ENCODE data around the gene CCDC82. TPM values are rescaled to one million over a fixed set of nuclear protein-coding genes. Genes with fewer than 3 reads are reported as not detected.

The CCDC82 gene
- total RNA-seq, 2 donors from 2014 or later = 18.9 to 44.8 TPM

DNA sequence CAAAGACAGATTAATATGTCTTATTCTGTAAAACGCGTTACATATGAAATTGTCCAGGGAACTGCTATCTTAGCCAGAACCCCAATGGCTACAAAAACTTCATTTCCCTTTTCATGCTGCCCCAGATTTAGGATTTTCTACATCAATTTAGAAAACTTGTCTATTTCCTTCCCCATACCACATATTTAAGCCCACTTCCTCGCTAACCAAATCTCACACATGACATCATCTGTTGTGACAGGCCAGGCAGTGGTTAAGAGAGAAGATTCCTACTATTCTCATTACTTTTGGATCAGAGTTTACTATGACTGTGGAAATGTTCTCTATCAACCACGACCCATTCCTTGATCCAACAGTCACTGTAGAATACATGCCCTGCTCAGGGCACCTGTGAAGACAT, 15.9 kb downstream of the CCDC82 start:
- Histone ChIP-seq H3K36me3 (replicated peaks in 1 of 2; ENCODE audit: insufficient read depth in 1 of 2, low read depth in 2 of 2) (no peaks in the 10 kb centered on the region), H3K27ac (no peak overlapping the region), H3K27me3 (no peaks in the 10 kb centered on the region), H3K4me1 (no peaks in the 10 kb centered on the region), H3K4me3 (no peak overlapping the region), H3K9me3 (no peaks in the 10 kb centered on the region)
- DNase-seq (no peak), ATAC-seq (no peak)
- 94 to 98% methylated on average over 4 of the region's 4 CpGs for WGBS, 2 donors
- TF ChIP-seq, protein P1, sequence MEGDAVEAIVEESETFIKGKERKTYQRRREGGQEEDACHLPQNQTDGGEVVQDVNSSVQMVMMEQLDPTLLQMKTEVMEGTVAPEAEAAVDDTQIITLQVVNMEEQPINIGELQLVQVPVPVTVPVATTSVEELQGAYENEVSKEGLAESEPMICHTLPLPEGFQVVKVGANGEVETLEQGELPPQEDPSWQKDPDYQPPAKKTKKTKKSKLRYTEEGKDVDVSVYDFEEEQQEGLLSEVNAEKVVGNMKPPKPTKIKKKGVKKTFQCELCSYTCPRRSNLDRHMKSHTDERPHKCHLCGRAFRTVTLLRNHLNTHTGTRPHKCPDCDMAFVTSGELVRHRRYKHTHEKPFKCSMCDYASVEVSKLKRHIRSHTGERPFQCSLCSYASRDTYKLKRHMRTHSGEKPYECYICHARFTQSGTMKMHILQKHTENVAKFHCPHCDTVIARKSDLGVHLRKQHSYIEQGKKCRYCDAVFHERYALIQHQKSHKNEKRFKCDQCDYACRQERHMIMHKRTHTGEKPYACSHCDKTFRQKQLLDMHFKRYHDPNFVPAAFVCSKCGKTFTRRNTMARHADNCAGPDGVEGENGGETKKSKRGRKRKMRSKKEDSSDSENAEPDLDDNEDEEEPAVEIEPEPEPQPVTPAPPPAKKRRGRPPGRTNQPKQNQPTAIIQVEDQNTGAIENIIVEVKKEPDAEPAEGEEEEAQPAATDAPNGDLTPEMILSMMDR (IDR thresholded peaks at IDR 0.05) = no peak
- no peak for TF ChIP-seq POLR2A (IDR thresholded peaks at IDR 0.05)
- intact Hi-C loops (cut with DNase I) = no loop called here

DNA sequence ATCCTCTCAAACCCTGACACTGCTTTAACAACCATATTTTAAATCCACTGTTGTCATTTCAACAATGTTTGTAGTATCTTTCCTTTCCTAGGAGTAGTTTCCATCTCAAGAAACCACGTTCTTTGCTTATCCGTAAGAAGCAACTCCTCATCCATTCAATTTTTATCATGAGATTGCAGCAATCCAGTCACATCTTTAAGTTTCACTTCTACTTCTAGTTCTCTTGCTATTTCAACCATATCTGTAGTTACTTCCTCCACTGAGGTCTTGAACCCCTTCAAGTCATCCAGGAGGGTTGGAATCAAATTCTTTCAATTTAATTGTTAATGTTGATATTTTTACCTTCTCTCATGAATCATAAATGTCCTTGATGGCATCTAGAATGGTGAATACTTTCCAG, 22.4 kb downstream of the CCDC82 start:
- intact Hi-C loops (cut with DNase I) = no loop called here
- Histone ChIP-seq H3K27ac (no peak overlapping the region), H3K4me3 (no peak overlapping the region), H3K4me1 (peaks cover 5% of the 10 kb centered on the region), H3K36me3 (replicated peaks in 1 of 2; ENCODE audit: insufficient read depth in 1 of 2, low read depth in 2 of 2) (no peaks in the 10 kb centered on the region), H3K9me3 (no peaks in the 10 kb centered on the region), H3K27me3 (no peaks in the 10 kb centered on the region)
- no peak for ATAC-seq
- no peak for TF ChIP-seq POLR2A (IDR thresholded peaks at IDR 0.05)
- TF ChIP-seq, protein P1 (IDR thresholded peaks at IDR 0.05) = no peak
- DNase-seq = no peak
- WGBS, 2 donors = 79 to 84% methylated on average over 2 of the region's 2 CpGs

DNA sequence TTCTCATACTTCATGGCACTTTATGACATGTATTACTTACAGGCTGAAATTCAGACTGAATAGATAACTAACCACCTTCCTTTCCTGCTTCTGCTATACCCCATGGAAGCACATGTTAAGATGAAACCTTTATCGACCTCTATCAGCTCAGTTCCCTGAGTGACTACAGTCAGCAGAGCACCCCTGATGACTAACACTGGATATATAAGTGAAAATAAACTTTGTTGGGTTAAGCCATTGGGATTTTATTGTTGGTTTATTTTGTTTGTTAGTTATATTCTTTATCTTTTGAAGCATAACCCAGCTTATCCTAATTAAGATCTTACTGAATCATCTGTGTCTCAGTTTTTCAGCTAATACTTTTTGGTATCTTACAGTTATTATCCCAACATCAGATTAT, 23.7 kb downstream of the CCDC82 start:
- intact Hi-C loops (cut with DNase I) = no loop called here
- Histone ChIP-seq H3K36me3 (replicated peaks in 1 of 2; ENCODE audit: insufficient read depth in 1 of 2, low read depth in 2 of 2) (no peaks in the 10 kb centered on the region), H3K4me3 (no peak overlapping the region), H3K4me1 (peaks cover 5% of the 10 kb centered on the region), H3K27ac (no peak overlapping the region), H3K9me3 (no peaks in the 10 kb centered on the region), H3K27me3 (no peaks in the 10 kb centered on the region)
- DNase-seq (no peak), ATAC-seq (no peak)
- TF ChIP-seq, protein P1 (IDR thresholded peaks at IDR 0.05) = no peak
- TF ChIP-seq POLR2A (IDR thresholded peaks at IDR 0.05) = no peak
- 60 to 85% methylated on average over 1 of the region's 1 CpG for WGBS, 2 donors

DNA sequence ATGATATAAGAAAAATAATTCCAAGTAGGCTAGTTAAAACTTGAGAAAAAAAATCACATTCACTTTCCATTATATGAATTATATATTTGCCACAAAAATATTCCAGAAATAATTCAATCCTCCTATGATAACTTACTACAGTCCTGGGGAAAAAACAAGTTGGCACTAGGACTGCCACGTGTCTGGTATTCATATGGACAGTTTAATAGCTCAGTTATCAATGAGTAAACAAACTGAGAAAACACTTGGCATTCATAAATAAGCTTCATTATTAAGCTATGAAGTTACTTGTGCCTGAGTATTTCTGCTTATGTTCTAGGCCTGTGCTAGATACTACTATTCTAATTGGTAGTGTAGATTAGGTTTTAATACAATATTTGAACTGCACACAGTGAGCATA, 24.2 kb downstream of the CCDC82 start:
- no peak for TF ChIP-seq POLR2A (IDR thresholded peaks at IDR 0.05)
- TF ChIP-seq, protein P1 (IDR thresholded peaks at IDR 0.05) = no peak
- Histone ChIP-seq H3K27ac (no peak overlapping the region), H3K36me3 (replicated peaks in 1 of 2; ENCODE audit: insufficient read depth in 1 of 2, low read depth in 2 of 2) (no peaks in the 10 kb centered on the region), H3K4me1 (peaks cover 5% of the 10 kb centered on the region), H3K9me3 (no peaks in the 10 kb centered on the region), H3K27me3 (no peaks in the 10 kb centered on the region), H3K4me3 (no peak overlapping the region)
- peak in 1 of 4 donors; percentile 55 for DNase-seq
- intact Hi-C loops (cut with DNase I) = no loop called here
- no peak for ATAC-seq
- 12 to 23% methylated on average over 1 of the region's 1 CpG for WGBS, 2 donors

DNA sequence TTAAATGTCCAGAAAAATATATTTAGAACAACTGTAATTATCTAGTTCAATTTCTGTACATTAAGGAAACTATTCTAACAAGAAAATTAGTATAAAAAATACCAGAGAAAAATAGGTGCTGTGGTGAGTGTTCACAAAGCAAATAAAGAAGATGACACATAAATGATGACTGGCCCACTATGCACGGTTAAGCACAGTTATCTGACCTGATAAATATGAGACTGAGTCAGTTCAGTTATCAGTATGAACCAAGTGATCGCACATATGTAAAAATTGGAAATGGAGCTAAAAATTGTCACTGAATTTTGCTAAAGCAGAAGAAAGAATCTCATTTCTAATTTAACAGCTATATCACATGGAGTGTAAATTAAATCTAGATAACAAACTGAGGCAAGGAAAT, 27.9 kb downstream of the CCDC82 start:
- DNase-seq (no peak), ATAC-seq (no peak)
- H3K27me3 ChIP-seq = no peaks in the 10 kb centered on the region
- WGBS, 2 donors = 59 to 68% methylated on average over 2 of the region's 2 CpGs
- H3K4me1 ChIP-seq = peaks cover 5% of the 10 kb centered on the region
- intact Hi-C loops (cut with DNase I) = no loop called here
- TF ChIP-seq POLR2A (IDR thresholded peaks at IDR 0.05) = no peak
- H3K36me3 ChIP-seq (replicated peaks in 1 of 2; ENCODE audit: insufficient read depth in 1 of 2, low read depth in 2 of 2) = no peaks in the 10 kb centered on the region
- no peaks in the 10 kb centered on the region for H3K9me3 ChIP-seq
- no peak overlapping the region for H3K27ac ChIP-seq
- H3K4me3 ChIP-seq = no peak overlapping the region

Measured in body of pancreas (tissue), 4 donors.